Prostate gland (tissue), 2 donors: ENCODE measurements around the gene IFT25.

ENCODE experiments used
- CTCF ChIP-seq, 4 experiments: fragments of 200-600 bp in 2 of 4; fragments of 450-650 bp in 2 of 4; sonication (generic) in 2 of 4; IDR thresholded peaks; 1 replicate in 3 of 4; 2 replicates in 1 of 4; pipeline ENCODE4 v1.5.1; 2016 to 2019; ENCODE audit warnings: antibody characterized with exemption in 4 of 4, mild to moderate bottlenecking in 2 of 4, moderate library complexity in 2 of 4
- POLR2A ChIP-seq: fragments of 450-650 bp; IDR thresholded peaks from one replicate; pipeline ENCODE4 v1.6.1; 2016; ENCODE audit warnings: antibody characterized with exemption, mild to moderate bottlenecking

- no peak for TF ChIP-seq CTCF (IDR thresholded peaks at IDR 0.05)
- TF ChIP-seq POLR2A = no peak
Measured at GRCh38 chr1:53971718-53972117, 26.2 kb upstream of the IFT25 start.
